Cerebellar cortex (tissue), 1 donor: ENCODE data around the gene CRTC1.

Experiments used
- DNase-seq: peaks from one replicate; pipeline ENCODE4 v3.0.0-alpha.2; 2015; ENCODE audit warnings: low spot score

The CRTC1 gene, protein sequence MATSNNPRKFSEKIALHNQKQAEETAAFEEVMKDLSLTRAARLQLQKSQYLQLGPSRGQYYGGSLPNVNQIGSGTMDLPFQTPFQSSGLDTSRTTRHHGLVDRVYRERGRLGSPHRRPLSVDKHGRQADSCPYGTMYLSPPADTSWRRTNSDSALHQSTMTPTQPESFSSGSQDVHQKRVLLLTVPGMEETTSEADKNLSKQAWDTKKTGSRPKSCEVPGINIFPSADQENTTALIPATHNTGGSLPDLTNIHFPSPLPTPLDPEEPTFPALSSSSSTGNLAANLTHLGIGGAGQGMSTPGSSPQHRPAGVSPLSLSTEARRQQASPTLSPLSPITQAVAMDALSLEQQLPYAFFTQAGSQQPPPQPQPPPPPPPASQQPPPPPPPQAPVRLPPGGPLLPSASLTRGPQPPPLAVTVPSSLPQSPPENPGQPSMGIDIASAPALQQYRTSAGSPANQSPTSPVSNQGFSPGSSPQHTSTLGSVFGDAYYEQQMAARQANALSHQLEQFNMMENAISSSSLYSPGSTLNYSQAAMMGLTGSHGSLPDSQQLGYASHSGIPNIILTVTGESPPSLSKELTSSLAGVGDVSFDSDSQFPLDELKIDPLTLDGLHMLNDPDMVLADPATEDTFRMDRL

DNA sequence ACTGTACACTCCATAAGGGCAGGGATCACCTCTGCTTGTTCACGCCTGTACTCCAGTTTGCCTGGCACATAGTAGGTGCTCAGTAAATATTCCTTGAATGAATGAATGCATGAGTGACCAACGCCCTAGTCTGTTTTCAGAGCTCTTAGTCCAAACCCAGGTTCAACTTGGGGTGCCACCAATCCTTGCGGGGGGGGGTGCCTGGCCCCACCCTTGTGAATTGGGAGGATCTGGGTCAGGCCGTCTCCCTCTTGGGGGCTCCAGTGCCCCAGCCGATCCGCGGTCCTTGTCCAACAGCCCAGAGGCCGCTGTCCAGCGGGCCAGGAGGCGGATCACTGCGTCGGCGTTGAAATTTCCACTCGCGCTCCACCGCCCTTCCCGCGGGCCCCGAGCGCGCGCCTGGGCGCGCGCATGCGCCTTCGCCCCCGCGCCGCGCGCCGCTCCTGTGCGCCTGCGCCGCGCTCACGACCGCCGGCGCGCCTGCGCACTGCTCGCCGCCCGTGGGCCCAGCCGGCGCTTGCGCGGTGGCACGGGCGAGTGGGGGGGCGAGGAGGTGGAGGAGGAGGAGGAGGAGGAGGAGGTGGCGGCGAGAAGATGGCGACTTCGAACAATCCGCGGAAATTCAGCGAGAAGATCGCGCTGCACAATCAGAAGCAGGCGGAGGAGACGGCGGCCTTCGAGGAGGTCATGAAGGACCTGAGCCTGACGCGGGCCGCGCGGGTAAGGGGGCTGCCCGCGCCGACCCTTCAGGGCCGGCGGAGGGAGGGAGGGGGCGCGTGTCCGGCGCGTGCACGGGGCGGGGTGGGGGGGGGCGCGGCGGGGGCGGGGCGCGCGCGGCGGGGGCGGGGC lies at the start of gene CRTC1:
CRTC1 (plus strand) TSS at position 572 of the 849 bp plus-strand sequence; CDS start at position 595, 23 bp downstream.
- DNase-seq, result peak; percentile 71

DNA sequence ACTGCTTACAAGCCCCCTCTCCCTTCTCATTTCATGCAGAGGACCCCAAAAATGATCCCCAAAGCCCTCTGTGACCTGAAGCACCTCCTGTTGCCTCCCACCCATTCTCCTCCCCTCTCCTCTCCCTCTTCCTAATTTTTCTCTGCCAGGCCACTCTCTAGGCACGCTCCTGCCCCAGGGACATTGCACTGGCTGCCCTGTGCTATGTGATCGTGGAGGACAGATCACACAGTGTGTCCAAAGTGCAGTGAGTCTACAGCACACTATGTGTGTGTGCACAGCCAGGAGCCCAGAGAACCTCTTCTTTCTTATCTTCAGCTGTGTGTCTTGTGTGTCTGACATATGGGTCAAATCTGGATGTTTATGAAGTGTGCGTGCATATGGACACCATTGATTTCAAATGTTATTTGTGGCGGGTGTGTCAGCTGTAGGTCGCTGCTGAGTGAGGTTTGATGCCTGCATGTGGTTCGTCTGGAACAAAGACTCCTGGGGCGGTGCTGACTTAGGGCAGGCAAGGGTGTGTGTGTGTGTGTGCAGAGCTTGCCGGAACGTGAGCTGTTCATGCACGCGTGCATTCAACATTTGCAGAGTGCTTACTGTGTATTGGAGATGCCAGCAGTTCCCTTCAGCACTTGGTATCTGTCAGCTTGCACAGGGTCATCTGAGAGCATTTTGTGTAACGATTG lies 48.7 kb upstream of the CRTC1 start:
- no peak for DNase-seq

DNA sequence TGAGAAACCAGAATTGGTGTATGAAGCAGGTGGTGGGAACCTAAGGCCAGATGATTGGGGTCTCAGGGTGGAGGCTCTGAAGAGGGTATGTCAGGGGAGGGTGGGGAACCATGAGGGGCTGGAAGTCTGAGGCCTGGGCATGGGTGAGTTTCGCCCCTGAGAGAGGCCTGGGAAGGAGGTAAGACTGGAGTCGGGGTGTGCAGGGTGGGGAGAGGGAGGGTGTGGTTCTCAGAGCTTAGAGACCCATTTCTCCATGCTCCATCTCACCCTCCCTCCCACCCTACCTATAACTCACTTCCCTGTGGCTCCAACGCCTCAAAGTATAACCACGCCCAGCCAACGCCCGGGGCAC lies 47.7 kb upstream of the CRTC1 start:
- DNase-seq, result no peak

DNA sequence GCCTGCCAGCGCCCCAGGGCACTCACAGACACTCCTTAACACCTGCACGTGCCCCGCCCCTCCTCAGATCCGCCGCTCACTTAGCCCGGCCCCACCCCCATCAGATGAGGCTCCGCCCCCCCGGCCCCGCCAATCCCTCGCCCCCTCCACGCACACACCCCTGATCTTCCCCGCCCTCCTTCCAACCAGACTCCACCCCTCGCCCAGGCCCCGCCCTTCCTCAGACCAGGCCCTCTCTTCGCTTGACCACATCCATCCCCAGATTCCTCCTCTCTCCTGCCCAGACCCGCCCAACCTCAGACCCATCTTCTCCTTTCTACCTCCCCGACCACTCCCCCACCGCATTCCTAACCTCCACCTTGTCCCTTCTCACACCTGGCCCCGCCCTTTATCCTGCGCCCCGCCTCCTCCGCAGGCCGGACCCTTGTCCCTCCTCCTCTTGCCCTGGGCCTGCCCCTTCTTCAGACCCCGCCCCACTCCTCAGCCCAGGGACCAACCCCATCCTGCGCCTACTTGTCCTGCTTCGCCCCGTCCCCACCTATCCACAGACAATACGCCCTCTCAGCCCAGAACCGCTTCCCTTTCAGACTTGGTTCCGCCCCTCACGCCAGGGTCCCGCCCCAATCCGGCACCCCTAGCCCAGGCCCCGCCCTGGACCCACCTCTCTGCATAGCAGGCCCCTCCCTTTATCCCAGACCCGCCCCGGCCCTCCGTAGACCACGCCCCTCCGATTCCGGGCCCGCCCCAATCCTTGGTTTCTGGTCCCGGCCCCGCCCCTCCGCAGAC lies 47.1 kb upstream of the CRTC1 start:
- DNase-seq, result peak; percentile 94

DNA sequence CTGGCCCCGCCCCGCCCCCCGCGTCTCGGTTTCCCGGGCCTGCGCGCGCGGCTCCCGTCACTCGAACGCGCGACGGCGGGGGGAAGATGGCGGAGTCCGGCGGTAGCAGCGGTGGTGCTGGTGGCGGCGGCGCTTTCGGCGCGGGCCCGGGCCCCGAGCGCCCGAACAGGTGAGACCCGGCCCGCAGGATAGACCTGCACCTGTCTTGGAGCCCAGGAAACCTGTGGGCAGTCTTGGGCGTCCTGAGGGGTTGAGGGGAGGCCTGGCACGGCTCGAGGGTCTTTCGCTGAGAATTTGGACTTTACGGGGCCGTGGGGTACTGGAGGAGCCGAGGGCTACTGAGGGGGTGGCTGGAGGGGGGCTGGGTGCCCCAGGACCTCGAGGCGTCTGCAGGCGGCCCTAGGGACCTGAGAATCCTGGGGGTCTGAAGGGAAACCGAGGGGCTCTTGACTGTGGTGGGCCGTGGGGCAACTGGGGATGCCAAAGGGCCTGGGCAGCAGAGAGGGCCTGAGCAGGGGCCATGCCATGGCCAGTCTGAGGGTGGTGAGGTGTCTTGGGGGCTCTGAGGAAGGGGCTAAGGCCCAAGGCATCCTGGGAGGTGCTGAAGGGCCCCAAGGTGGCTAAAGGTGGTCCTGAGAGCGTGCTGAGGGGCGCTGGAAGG lies 46.4 kb upstream of the CRTC1 start, which contains the start of gene KLHL26:
KLHL26 (plus strand) TSS at position 60 of the 661 bp plus-strand sequence; CDS start at position 87, 27 bp downstream.
- DNase-seq, result no peak

DNA sequence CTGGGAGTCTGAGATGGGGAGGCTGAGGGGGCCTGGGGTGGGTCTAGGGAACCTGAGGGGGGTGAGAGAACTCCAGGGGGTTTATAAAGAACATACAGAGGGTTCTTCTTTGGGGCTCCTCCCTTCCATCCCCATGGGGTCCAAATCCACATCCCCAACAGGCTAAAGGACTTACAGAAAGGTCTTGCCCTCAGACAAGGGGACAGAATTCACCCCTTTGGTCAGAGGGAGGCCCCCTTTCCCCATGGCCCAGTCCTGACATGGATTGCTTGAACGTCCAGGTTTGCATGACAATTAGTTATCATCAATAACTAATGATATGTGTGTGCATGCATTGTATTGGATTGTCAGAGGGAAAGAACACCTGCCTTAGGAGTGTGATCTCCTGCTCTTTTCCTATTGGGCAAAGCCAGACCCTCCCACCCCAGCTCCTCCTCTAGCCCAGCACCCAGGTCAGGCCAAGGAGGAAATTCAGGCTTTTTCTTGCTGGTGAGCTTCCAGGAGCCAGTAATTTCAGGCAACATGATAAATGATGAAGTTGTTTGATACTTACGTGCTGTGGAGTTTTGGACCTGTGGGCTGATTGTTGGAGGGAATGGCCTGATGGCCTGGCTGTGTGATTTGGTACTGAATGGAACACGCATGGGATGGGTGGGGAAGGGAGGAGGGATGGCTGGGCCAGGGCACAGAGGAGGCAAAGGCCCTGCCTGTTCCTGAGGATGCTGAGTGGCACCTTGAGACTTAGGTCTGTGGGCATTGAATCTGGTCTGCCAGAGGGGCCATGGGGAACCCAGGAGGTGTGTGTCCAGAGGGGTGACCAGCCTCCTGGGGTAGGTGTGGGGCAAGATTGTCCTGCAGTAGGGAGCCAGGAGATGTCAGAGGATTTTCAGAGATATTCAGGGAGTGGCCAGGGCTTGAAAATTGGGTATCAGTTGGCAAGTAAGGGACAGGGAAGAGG lies 45.5 kb upstream of the CRTC1 start:
- peak; percentile 63 for DNase-seq

DNA sequence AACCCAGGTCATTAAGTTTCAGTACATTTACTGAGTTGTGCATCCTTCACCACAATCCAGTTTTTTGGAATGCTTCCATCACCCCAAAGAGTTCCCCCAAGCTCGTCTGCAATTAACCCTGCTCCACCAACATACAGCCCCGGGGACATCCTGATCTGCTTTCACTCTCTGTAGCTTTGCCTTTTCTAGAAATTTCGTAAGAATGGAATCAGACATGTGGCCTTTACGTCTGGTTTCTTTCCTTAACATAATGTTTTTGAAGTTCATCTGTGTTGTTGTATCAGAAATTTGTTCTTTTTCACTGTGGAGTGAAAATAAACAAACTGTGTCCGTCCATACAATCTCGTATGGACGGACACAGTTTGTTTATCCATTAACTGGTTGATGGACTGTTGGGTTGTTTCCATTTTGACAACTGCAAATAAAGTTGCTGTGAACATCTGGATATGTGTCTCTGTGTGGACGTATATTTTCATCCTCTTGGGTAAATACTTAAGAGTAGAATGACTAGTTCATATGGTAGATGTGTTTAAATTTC lies 43.7 kb upstream of the CRTC1 start:
- no peak for DNase-seq

DNA sequence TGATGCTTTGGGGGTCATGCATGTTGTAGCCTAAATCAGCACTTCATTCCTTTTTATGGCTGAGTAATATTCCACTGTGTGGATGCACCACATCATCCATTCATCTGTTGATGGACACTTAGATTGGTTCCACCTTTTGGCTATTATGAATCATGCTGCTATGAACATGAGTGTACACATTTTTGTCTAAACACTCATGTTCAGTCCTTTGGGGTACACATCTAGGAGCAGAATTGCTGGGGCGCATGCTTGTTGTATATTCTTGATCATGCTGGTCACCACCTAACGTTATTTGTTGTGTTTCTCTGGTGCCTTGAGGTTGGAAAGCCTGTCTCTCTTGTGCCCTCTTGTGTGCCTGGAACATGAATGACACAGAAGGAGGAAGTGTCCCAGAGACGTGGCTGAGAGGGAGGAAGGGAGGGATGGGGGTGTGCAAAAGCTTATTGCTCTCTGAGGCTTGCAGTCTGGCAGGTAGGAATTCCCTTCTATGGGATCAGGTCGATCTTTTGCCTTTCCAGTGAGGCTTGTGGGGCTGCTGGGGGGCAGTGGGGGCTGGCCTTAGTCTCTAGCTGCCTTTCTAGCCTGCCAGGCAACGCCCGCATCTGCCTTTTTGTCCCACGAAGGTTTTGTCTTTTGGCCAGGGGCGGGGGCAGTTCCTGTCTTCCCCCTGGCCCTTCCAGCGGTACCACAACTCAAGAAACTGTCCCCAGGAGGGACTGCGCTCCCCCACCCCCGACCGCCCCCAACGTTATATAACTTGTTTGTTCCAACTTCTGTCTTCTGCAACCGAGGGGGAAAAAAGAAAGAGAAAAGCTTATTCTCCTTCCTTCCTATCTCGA lies 39.1 kb upstream of the CRTC1 start:
- no peak for DNase-seq

DNA sequence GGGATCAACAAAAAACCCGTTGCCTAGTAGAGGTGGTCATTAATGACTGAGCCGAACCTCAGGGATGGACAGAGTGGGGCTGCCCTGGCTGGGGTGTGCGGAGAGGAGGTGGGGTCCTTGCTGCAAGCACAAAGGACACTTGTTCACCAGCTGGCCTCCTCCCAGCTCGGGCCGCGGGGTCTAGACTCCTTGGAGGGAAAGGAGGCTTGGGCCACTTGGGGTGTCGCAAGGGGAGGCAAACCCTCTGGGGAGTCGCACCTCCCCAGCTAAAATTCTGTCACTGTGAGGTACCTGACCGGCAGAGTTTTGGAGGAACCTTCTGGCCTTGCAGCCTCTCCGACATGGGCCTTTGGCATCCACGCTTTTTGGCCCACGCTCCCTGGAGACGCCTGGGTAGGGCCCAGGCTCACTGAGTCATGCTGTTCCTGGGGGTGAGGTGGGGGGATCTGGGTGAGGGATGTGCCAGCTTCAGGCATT lies 38.4 kb upstream of the CRTC1 start:
- DNase-seq, result no peak

DNA sequence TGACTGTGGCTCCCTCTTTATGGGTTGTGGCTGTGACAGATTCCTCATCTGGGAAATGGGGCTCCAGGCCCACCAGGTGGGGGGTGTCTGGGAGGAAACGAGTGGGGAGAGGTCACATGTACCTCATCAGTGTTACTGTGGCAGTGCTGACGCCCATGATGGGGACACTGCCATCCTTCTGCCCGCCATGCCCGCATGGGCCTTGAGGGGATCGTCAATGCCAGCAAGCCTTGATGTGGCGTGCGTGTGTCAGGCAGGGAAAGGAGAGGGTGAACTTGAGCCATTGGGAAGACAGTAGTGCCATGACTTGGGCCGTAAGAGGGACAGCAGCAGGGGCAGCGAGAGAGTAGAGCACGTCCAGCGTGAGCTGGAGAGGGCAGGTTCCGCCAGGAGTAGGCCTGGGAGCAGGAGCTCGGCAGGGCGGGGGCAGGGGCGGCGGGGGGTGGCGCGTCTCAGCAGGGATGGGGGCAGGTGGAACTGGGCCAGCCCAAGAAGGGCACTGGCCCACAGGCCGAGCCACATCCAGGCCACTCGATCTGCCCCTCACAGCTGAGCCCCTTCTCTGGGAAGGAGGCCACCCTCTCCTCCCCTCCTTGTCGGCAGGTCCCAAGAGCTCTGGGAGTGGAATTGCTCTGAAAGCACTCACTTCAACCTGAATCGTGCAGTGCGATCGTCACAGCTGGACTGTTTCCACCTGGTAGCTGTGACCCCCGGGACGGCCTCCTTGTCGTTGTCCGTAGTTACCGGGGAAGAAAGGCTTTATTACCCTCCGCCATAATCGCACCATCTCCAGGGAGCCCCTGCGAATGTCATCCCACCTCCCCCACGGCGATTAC lies 36.7 kb upstream of the CRTC1 start:
- no peak for DNase-seq

DNA sequence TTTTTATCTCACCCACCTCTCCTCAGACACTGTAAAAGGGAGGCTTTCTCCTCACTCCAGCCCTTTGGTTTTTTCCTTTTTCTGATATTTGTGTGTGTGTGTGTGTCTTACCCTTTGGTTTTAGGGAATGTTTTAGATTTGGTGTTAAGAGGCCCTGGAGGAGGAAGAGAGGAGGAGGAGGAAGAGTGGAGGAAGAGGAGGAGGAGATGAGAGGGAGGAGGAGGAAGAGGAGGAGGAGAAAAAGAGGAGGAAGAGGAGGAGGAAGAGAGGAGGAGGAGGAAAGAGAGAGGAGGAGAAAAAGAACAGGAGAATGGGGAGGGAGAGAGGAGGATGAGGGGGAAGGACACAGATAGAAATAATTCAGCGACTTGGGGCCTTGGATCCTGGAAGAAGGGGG lies 36.1 kb upstream of the CRTC1 start:
- no peak for DNase-seq

DNA sequence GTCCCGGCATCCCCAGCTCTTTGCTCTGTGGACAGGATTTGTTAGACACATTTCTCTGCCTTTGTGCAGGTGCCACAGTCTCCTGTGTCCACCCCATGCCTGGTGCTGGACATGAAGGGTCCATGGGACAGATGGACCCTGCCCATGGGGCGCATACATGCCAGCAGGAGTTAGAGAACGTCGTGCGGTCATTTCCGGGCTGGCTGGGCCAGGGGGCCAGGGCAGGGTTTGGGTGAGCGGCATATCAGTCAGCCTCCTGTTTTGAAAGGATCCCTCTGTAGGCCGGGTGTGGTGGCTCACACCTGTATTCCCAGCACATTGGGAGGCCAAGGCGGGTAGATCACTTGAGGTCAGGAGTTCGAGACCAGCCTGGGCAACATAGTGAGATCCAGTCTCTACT lies 35.7 kb upstream of the CRTC1 start:
- DNase-seq, result no peak

DNA sequence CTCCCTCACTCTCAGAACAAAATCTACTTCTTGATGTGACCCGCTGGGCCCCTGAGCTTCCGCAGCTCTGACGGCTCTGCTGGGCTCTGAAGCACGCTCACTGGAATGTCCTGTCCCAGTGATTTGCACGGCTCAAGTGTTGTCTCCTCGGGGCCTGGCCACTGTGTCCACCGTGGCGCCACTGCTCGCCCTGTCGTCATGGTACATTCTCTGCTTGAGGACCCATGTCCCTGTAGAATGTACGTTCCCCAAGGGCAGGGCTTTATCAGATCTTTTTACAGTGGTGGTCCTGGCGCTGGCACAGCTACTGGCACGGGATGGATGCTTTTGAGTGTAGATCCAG lies 34.5 kb upstream of the CRTC1 start:
- DNase-seq, result no peak

DNA sequence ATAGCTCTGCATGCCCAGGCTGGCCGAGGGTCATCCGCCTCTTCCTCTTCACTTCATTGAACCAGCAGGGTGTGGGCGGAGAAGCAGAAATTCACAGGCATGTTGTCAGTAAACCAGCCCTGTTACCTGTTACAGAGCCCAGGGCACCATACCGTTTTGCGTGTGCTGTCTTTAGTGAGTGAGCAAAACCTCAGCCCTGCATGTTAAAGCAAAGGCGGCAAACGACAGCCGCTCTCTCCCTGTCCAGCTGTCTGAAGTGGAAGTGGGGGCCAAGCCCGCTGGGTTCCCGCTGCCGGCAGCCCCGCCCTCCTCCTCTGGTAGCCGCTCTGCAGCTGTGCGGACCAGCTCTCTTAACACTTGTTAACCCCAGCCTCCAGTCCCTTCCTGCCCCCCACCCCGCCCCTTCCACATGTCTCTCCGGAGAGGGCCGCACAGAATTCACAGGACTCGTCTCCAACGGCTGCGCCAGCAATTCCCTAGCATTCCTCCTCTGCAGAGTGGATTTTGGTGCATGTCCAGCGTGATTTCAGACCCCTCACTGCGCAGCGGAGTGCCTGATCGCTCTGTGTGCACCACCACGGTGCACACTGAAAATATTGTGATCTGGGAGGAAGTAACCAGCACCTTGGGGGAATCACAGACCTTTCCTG lies 34.0 kb upstream of the CRTC1 start:
- DNase-seq, result peak; percentile 40

DNA sequence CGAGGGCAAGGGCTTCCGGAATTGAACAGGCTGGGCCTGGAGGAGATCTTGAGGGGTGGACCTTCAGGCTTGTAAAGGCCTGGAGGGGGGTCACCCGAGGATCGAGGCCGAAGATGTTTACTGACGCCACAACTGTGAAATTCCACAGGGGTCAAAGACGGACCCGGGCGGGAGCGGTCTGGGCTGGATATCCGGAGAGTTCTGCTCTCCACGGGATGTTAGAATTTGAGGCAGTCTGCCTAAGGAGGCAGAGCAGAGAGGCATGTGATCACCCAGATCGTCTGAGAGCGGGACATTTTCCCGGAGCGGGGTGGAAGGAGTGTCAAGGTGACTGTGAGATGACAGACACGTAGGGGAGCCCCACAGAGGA lies 33.5 kb upstream of the CRTC1 start:
- DNase-seq, result peak; percentile 44

DNA sequence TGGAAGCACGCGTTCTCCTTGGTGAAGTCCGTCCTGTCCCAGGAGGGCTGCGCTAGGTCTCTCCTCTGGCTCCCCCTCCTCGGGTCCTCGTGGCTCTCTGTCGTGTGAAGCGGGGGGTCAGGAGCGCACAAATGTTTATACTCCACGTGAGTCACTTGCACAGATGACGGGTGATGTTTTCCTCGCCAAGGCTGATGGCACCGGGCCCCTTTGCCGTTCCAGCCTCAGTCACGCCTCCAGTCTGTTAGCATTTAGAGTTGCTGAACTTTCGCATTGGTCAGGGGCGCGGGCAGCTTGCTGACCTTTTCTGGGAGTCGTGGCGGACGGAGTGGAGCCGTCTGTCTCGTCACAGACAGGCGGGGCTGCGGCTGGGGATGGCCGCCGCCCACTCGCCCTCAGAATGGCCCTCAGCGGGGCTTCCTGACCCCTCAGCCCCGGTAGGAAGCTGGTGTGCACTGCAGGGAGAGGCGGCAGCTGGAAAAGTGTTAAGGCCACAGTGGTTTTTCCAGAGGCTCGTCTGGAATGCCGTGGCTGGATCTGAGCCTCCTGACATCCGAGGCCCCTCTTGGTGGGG lies 32.9 kb upstream of the CRTC1 start:
- no peak for DNase-seq

DNA sequence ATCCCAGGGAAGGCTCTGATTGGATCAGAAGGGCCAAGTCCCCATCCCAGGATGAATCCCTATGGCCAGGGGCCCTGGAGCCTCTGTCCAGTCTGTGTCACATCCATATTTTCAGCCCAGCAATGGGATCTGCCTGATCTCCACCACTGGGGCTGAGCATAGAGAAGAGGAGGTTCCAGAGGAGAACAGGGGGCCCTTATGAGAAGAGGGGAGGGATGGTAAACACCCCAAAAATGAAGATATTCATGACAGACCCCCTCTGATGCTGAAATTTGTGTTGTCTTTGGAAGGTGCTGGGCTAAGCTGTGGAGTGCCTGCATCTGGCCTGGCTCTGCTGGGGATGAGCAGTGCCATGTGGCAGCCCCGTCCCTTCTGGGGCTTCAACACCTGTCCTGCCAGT lies 32.2 kb upstream of the CRTC1 start:
- DNase-seq, result no peak
